ENCODE results near the gene METTL21C. TPM values are rescaled to one million over a fixed set of nuclear protein-coding genes. Genes with fewer than 3 reads are reported as not detected.

METTL21C gene
- total RNA-seq, 1 donor from 2014 or later = not detected

- no peak for DNase-seq (ENCODE audit: extremely low read depth, low read depth, low spot score)
Measured at GRCh38 chr13:102697929-102698648, 3.2 kb upstream of the METTL21C start.

- no peak for DNase-seq (ENCODE audit: extremely low read depth, low read depth, low spot score)
Measured at GRCh38 chr13:102697264-102697663, 2.4 kb upstream of the METTL21C start.

- DNase-seq (ENCODE audit: extremely low read depth, low read depth, low spot score) = no peak
Measured at GRCh38 chr13:102696465-102696864, 1.6 kb upstream of the METTL21C start.

GRCh38 chr13:102693776-102694175 is 1.1 kb downstream of the METTL21C start:
- DNase-seq (ENCODE audit: extremely low read depth, low read depth, low spot score) = no peak

GRCh38 chr13:102693250-102693649 is 1.6 kb downstream of the METTL21C start:
- DNase-seq (ENCODE audit: extremely low read depth, low read depth, low spot score) = no peak

- no peak for DNase-seq (ENCODE audit: extremely low read depth, low read depth, low spot score)
Measured at GRCh38 chr13:102692491-102692826, 2.4 kb downstream of the METTL21C start.

GRCh38 chr13:102690883-102691282 is 4.0 kb downstream of the METTL21C start:
- DNase-seq (ENCODE audit: extremely low read depth, low read depth, low spot score) = no peak

GRCh38 chr13:102688306-102688973 is 6.4 kb downstream of the METTL21C start:
- no peak for DNase-seq (ENCODE audit: extremely low read depth, low read depth, low spot score)

- DNase-seq (ENCODE audit: extremely low read depth, low read depth, low spot score) = no peak
Measured at GRCh38 chr13:102687520-102687919, 7.3 kb downstream of the METTL21C start.

GRCh38 chr13:102686024-102686423 is 8.8 kb downstream of the METTL21C start:
- no peak for DNase-seq (ENCODE audit: extremely low read depth, low read depth, low spot score)

GRCh38 chr13:102683637-102684036 is 11.2 kb downstream of the METTL21C start:
- no peak for DNase-seq (ENCODE audit: extremely low read depth, low read depth, low spot score)

GRCh38 chr13:102682727-102683126 is 12.1 kb downstream of the METTL21C start:
- DNase-seq (ENCODE audit: extremely low read depth, low read depth, low spot score) = no peak

- DNase-seq (ENCODE audit: extremely low read depth, low read depth, low spot score) = no peak
Measured at GRCh38 chr13:102682211-102682610, 12.6 kb downstream of the METTL21C start.

GRCh38 chr13:102680842-102681740 is 13.8 kb downstream of the METTL21C start:
- DNase-seq (ENCODE audit: extremely low read depth, low read depth, low spot score) = no peak

GRCh38 chr13:102680133-102680717 is 14.6 kb downstream of the METTL21C start:
- DNase-seq (ENCODE audit: extremely low read depth, low read depth, low spot score) = no peak

GRCh38 chr13:102679449-102680132 is 15.3 kb downstream of the METTL21C start:
- no peak for DNase-seq (ENCODE audit: extremely low read depth, low read depth, low spot score)

GRCh38 chr13:102678339-102679107 is 16.3 kb downstream of the METTL21C start:
- DNase-seq (ENCODE audit: extremely low read depth, low read depth, low spot score) = no peak

GRCh38 chr13:102677122-102677521 is 17.7 kb downstream of the METTL21C start:
- DNase-seq (ENCODE audit: extremely low read depth, low read depth, low spot score) = no peak

- DNase-seq (ENCODE audit: extremely low read depth, low read depth, low spot score) = no peak
Measured at GRCh38 chr13:102675115-102675514, 19.7 kb downstream of the METTL21C start.

GRCh38 chr13:102670130-102670529 is 24.7 kb downstream of the METTL21C start:
- no peak for DNase-seq (ENCODE audit: extremely low read depth, low read depth, low spot score)
